Measurements from ENCODE around the gene GPC6.
A peak's percentile ranks its signal among the peaks of the same experiment; 100 is the strongest.

GPC6 gene

DNA sequence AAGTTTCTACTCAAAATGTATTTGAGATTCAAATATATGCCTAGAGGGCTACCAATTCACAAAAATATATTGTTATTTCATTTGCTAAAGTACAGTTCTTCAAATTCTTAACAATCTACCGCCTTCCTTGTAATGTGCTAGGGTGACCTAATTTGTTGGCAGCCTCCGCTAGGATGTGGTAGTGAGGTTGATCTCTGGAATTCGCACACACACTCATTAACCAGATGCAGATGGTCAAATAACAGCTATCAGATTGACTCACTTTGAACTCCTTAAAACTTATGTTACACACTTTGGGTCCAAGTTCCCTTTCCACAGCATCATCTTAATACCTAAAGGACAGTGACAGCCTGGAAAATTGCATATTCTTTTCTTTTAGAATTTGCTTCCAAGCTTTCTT lies 885.6 kb downstream of the GPC6 start:
- TF ChIP-seq, protein P1, sequence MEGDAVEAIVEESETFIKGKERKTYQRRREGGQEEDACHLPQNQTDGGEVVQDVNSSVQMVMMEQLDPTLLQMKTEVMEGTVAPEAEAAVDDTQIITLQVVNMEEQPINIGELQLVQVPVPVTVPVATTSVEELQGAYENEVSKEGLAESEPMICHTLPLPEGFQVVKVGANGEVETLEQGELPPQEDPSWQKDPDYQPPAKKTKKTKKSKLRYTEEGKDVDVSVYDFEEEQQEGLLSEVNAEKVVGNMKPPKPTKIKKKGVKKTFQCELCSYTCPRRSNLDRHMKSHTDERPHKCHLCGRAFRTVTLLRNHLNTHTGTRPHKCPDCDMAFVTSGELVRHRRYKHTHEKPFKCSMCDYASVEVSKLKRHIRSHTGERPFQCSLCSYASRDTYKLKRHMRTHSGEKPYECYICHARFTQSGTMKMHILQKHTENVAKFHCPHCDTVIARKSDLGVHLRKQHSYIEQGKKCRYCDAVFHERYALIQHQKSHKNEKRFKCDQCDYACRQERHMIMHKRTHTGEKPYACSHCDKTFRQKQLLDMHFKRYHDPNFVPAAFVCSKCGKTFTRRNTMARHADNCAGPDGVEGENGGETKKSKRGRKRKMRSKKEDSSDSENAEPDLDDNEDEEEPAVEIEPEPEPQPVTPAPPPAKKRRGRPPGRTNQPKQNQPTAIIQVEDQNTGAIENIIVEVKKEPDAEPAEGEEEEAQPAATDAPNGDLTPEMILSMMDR (IDR thresholded peaks at IDR 0.05; ENCODE audit: borderline replicate concordance, insufficient read depth, low read depth, low read length) = no peak
- H3K4me3 ChIP-seq (ENCODE audit: low read depth, low read length) = no peak overlapping the region

DNA sequence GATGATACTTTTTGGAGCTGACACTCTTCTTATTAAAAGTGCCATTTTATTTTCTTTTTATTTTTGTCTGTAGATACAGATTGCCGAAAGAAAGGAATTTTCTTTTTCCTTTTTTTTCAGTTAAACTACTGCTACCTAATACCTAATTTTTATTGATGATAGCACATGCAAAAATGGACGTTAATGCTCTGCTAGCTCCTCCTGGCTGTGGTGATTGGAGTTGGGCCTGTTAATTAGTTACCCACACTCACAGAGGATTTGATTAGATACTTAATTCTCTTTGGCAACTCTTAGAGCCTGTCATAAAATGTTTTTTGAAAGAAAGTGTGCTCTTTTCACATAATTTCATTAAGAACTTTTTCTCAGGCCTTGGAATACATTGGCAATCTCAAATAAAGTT lies 886.1 kb downstream of the GPC6 start:
- TF ChIP-seq, protein P1 (IDR thresholded peaks at IDR 0.05; ENCODE audit: borderline replicate concordance, insufficient read depth, low read depth, low read length) = no peak
- H3K4me3 ChIP-seq (ENCODE audit: low read depth, low read length) = no peak overlapping the region

DNA sequence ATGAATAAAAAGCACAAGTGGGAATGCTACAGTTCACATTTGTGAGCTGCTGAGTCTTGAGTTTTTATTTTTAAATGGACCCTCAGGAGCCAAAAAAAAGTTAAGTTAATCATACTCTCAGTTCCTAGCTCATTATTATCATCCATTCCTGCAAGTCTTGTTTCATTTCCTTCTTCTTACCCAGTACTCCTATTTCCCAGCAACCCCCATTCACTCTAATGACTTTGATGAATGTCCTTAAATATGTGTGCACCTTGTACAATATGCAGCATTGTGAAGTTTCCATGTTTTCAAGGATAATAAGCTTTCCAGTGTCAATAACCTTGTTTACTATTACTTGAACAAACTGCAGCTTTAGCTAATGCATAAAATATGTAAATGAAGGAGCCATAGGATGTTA lies 886.6 kb downstream of the GPC6 start:
- H3K4me3 ChIP-seq (ENCODE audit: low read depth, low read length) = no peak overlapping the region
- TF ChIP-seq, protein P1 (IDR thresholded peaks at IDR 0.05; ENCODE audit: borderline replicate concordance, insufficient read depth, low read depth, low read length) = no peak

DNA sequence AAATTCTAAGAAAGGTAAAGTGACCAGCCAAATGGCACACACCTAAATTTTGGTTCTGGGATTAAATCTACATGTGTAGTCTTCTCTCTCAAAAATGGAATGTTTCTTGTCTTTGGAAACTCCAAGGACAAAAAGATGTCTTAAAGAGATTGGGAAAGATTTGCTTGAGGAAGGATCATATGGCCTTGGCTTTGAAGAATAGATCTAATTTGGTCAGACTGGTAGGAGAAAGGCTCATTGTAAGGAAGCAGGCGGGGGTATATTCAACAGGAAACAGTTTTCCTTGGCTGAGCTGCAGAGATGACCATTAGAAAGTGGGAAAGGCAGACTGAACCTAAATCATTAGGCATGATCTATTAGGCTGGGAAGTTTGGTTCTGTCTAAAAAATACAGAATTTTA lies 887.6 kb downstream of the GPC6 start:
- TF ChIP-seq, protein P1 (IDR thresholded peaks at IDR 0.05; ENCODE audit: borderline replicate concordance, insufficient read depth, low read depth, low read length) = no peak
- H3K4me3 ChIP-seq (ENCODE audit: low read depth, low read length) = no peak overlapping the region

DNA sequence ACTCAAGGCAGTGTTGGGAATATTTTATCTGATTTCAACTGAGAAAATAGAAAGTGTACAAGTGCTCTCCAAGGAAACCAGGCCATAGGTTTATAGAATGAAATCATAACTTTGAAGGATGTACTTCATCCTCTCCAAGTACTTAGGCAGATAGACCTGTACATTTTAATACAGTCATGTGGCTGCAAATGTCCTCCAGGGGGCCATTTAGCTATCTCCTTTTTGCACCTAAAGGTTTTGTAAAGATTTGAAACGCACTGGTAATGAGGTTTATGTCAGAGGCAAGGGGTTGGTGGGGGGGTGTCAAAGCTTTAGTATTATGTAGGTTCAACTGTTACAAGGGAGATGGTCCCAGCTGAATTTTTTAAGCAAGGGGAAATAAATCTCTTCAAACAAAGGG lies 888.4 kb downstream of the GPC6 start:
- TF ChIP-seq, protein P1 (IDR thresholded peaks at IDR 0.05; ENCODE audit: borderline replicate concordance, insufficient read depth, low read depth, low read length) = peak; percentile 7; the same call in 1 of the 2 replicates
- no peak overlapping the region for H3K4me3 ChIP-seq (ENCODE audit: low read depth, low read length)

DNA sequence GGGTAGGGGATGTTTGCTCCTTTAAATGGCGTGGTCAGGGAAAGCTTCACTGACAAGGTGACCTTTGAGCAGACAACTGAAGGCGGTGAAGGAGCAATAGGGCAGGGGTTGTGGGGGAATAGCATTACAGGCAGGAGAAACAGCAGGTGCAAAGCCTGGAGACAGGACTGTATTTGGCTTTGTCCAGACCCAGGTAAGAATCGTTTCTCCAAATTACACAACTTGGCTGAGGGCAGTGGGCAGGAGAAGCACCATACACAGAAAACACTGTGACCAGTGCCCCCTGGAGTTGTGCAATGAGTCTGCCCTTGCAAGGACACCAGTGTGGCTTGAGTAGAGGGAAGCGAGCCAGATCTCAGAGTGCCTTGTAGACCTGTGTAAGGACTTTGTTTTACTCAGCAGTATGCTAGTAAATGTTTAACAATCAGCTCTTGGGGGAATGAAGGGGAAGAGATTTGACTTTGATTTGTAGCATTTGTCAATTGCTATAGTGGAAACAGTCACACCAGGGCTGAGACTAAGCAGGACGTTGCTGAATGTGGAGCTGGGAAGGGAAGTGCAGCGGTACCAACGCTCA lies 892.8 kb downstream of the GPC6 start:
- TF ChIP-seq, protein P1 (IDR thresholded peaks at IDR 0.05; ENCODE audit: borderline replicate concordance, insufficient read depth, low read depth, low read length) = no peak
- H3K4me3 ChIP-seq (ENCODE audit: low read depth, low read length) = no peak overlapping the region

DNA sequence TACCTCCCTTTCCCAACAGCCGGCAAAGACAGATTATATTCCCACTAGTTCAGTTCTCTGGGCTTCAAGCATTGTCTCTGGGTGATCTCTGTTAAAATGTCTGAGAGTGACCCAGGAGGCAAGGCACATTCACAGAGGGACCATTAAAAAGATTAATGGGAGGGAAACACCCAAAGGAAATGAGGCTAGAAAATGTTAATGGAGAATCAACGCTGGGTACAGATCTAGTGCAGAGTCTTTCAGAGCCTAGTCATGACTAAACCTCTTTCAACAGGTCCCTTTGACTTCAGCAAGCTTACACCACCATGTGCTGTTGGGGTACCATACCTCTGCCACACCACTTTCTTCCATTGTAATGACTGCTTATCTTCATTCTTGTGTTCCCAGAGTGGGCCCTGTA lies 894.3 kb downstream of the GPC6 start:
- TF ChIP-seq, protein P1 (IDR thresholded peaks at IDR 0.05; ENCODE audit: borderline replicate concordance, insufficient read depth, low read depth, low read length) = no peak
- H3K4me3 ChIP-seq (ENCODE audit: low read depth, low read length) = no peak overlapping the region

Data from GM12875 (cell line).